Measurements from ENCODE around the gene SGCA.

Gene SGCA

GRCh38 chr17:50181591-50182560 lies 16.1 kb downstream of the SGCA start:
- DNase-seq: peak; percentile 31

GRCh38 chr17:50182783-50183420 lies 17.1 kb downstream of the SGCA start:
- DNase-seq: no peak

- DNase-seq: peak; percentile 9
These were observed 17.7 kb downstream of the SGCA start for GRCh38 chr17:50183421-50183994.

DNA sequence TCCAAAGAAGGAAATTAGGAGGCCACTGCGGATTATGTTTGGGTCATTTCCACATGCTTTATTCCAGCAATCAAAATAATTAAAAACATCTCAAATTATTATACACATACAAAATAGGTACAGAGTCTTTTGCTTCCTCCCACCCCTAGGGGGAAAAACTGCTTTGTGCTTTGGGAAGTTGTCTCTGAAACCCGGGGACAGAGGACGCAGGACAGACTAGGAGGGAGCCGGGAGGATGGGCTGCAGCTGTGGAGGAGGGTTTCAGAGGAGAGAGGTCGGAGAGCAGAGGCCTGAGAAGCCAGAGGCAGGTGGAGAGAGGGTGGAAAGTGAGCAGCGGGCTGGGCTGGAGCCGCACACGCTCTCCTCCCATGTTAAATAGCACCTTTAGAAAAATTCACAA lies 18.3 kb downstream of the SGCA start:
- DNase-seq: no peak

- DNase-seq: no peak
These were observed 19.0 kb downstream of the SGCA start for GRCh38 chr17:50184611-50185398.

- no peak for DNase-seq
These were observed 20.0 kb downstream of the SGCA start for GRCh38 chr17:50185631-50186471.

DNA sequence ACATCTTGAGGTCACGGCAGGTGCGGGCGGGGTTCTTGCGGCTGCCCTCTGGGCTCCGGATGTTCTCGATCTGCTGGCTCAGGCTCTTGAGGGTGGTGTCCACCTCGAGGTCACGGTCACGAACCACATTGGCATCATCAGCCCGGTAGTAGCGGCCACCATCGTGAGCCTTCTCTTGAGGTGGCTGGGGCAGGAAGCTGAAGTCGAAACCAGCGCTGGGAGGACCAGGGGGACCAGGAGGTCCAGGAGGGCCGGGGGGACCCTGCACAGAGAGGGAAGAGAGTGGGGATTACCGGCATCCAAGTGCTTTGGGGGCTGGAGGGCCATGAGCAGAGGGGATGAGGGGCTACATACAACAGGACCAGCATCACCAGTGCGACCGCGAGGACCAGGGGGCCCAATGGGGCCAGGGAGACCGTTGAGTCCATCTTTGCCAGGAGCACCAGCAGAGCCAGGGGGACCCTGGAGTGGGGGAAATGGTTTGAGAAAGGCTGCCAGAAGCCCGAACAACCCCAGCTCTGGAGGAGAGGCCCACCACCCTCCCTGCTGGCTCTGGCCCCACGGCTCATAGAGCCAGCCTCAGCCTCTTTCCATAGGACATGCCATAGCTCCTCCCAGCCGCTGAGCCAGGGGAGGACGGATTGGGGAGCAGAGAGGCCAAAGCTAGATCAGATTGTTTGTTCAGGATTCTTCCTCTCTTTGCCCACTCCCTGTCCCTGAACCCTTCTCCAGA lies 21.0 kb downstream of the SGCA start:
- no peak for DNase-seq

GRCh38 chr17:50187394-50187725 lies 21.6 kb downstream of the SGCA start:
- DNase-seq: no peak

- no peak for DNase-seq
These were observed 22.1 kb downstream of the SGCA start for GRCh38 chr17:50187751-50188530.

- no peak for DNase-seq
These were observed 22.7 kb downstream of the SGCA start for GRCh38 chr17:50188531-50188920.

DNA sequence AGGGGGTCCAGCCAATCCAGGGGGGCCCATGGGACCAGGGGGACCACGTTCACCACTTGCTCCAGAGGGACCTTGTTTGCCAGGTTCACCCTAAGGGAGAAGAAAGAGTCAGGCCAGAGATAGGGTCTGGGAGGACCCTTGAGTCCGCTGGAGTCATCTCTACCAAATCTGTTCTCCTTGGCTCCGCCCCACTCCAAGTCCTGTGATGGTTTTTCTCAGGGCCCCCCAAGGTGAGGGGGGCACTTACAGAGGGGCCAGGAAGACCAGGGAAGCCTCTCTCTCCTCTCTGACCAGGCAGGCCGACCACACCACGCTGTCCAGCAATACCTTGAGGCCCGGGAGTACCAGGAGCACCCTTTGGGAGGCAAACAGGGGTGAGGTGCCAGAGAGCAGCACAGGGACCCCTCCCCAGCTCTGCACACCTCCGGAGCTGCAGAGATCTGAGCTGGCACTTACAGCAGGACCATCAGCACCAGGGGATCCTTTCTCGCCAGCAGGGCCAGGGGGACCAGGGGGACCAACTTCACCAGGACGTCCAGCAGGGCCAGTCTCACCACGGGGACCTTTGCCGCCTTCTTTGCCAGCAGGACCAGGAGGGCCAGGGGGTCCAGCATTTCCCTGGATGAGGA lies 23.2 kb downstream of the SGCA start:
- no peak for DNase-seq

- DNase-seq: no peak
These were observed 23.9 kb downstream of the SGCA start for GRCh38 chr17:50189550-50190292.

GRCh38 chr17:50190293-50190602 lies 24.4 kb downstream of the SGCA start:
- DNase-seq: no peak

DNA sequence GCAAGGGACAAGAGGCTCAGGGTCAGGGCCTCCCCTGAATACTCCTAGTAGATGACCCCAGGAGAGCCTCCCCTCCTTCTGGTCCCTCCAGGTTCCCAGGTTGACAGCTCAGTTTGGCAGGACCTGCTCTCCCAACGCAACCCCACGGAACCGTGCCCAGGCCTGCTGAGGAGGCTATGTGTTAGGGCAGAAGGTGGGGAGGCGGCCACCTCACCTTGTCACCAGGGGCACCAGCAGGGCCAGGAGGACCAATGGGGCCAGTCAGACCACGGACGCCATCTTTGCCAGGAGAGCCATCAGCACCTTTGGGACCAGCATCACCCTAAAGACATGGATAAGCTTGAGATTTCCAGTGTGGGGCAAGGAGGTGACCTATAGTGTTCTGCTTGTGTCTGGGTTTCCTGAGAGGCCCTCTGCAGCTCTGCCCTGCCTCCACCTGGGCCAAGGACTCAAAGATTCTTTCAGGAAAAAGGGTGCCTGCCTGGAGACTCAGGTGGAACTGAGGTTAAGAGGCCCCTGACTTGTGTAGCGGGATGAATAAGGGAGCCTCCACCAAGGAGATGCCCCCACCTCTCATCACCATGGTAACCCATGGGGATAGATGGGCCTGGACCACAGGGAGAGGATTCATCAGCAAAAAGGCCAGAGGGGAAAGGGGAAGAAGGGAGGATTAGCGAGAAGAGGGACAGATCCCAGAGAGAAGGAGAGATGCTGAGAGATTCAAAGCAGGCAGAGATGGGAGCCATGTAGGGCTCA lies 25.0 kb downstream of the SGCA start:
- no peak for DNase-seq

GRCh38 chr17:50191359-50192143 lies 25.7 kb downstream of the SGCA start:
- DNase-seq: no peak

DNA sequence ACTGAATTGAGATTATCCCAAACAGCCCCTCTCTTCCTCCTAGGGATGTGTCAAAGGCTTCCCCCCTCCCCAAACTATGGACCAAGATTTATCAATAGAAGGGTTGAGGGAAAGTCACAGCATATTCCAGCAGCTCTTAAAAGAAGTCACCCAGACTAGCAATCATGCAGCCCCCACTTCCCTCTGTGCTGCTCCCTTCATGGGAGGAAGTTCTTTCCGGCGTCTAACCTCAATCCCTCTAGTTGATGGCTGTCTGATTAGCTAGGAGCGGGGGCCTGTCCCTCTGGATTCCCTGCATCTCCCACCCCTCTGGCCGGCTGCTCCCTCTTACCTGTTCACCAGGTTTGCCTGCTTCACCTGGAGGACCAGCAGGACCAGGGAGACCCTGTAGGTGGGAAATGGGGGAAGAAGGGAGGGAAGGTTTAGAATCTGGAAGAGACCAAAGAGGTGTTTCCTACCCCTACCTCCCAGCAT lies 26.4 kb downstream of the SGCA start:
- DNase-seq: no peak

GRCh38 chr17:50192618-50193291 lies 26.9 kb downstream of the SGCA start:
- no peak for DNase-seq
